Bronchial epithelial cell (primary cell): Measurements from ENCODE around the gene CCDC180. TPM values are rescaled to one million over a fixed set of nuclear protein-coding genes. Genes with fewer than 3 reads are reported as not detected.

Source experiments
- DNase-seq: peaks from one replicate; pipeline ENCODE4 v3.0.0-alpha.2; 2010; ENCODE audit warnings: low read depth
- FAIRE-seq: peaks from 2 replicates; lab custom pipeline; 2011; peaks lifted over from hg19 to GRCh38; lab: Jason Lieb, UNC
- H3K27me3 ChIP-seq: 2 replicates; pipeline ENCODE4 v1.5.1; 2011; ENCODE audit warnings: low read length; ENCODE audit not compliant: control insufficient read depth, insufficient read depth
- H3K36me3 ChIP-seq: 2 replicates; pipeline ENCODE4 v1.5.1; 2011; ENCODE audit warnings: low read length; ENCODE audit not compliant: control insufficient read depth, insufficient read depth
- H3K4me3 ChIP-seq: 2 replicates; pipeline ENCODE4 v1.5.1; 2011; ENCODE audit warnings: mild to moderate bottlenecking, low read depth, low read length, control low read depth
- total RNA-seq: library from RNA; depleted of rRNA; stranded (reverse); fragments of >200 nt; gene quantifications from 2 replicates; pipeline ENCODE4 v1.2.1, GENCODE V29; 2014
- TF ChIP-seq, protein P1 (sequence below): IDR thresholded peaks from 2 replicates; pipeline ENCODE4 v1.5.1; 2011; ENCODE audit warnings: mild to moderate bottlenecking, moderate library complexity, low read length, control low read depth, inconsistent platforms; ENCODE audit not compliant: insufficient read depth, severe bottlenecking

The CCDC180 gene
- total RNA-seq, 1 donor from 2014 or later = under 0.01 TPM

DNA sequence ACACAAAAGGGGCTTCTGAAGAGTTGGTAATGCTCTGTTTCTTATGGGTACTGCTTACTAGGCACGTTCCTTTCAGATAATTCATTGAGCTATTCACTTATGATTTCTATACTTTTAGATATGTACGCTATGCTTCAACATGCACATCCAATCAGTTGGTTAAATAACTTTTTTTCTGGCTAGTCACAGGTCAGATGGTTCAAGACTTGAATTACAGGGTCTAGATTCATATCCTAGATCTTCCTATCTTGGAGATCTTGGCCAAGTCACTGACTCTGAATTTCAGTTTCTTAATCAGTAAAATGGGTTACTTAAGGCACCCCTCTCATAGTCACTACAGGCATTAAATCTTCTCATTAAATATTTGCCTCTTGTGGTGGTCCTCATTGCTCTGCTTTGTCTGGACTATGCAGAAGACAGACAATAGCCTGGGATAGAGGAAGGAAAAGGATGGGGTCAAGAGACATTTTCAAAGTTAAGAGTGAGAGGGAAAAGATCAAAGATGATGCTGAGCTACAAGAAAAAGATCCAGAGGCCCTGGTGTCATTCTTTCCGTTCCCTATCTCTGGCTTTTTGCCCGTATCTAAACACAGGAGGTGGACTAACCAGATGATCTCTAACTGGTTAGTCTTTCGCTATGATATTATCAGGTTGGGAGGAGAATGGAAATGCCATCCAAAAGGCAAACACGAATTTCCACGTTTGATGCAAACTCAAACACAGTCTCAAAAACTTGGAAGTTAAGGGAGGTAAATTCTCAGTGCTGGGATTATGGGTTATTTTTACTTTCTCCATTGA is 1.8 kb upstream of the CCDC180 start:
- FAIRE-seq (no peak), DNase-seq (no peak)
- Histone ChIP-seq H3K4me3 (no peak overlapping the region), H3K36me3 (no peaks in the 10 kb centered on the region), H3K27me3 (peaks cover 6% of the 10 kb centered on the region)
- TF ChIP-seq, protein P1, sequence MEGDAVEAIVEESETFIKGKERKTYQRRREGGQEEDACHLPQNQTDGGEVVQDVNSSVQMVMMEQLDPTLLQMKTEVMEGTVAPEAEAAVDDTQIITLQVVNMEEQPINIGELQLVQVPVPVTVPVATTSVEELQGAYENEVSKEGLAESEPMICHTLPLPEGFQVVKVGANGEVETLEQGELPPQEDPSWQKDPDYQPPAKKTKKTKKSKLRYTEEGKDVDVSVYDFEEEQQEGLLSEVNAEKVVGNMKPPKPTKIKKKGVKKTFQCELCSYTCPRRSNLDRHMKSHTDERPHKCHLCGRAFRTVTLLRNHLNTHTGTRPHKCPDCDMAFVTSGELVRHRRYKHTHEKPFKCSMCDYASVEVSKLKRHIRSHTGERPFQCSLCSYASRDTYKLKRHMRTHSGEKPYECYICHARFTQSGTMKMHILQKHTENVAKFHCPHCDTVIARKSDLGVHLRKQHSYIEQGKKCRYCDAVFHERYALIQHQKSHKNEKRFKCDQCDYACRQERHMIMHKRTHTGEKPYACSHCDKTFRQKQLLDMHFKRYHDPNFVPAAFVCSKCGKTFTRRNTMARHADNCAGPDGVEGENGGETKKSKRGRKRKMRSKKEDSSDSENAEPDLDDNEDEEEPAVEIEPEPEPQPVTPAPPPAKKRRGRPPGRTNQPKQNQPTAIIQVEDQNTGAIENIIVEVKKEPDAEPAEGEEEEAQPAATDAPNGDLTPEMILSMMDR = no peak

DNA sequence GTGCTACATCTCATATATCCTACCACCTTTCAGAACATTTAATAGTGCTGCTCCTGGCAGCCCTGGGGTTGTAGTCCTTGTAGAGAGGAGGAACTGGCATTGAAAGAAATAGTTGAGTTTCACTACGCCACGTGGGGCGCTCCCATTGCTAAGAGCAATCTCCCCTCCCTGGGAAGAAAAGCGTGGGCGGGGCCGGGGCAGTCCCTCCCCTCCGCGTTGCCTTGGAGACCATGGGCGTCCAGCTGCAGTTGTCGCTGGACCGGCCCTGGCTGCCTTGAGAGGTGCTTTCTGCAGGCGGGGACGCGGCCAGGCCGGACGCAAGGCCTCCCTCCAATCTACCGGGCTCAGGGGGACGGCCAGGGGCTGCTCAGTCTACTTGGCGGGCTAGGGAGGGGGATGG is 368 bp upstream of the CCDC180 start:
- TF ChIP-seq, protein P1 = no peak
- H3K4me3 ChIP-seq = no peak overlapping the region
- FAIRE-seq = no peak
- H3K36me3 ChIP-seq = no peaks in the 10 kb centered on the region
- peak; percentile 21 for DNase-seq
- peaks cover 6% of the 10 kb centered on the region for H3K27me3 ChIP-seq

DNA sequence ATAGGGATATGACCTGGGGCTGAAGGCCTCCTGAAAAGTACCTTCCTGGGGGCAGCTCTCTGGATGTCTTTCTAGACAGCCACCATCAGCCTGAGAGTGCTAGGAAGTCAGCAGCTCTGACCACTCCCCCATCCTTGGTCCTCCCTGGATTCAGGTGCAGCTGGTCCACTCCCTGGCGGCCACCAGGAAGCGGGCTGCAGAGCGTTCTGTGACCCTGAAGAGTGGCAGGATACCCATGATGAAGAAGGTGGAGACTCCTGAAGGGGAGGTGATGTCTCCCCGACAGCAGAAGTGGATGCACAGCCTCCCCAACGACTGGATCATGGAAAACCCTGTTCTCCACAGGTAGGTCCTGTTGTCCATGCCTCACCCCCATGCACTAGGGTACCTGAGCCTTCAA is 1.8 kb downstream of the CCDC180 start:
- DNase-seq (no peak), FAIRE-seq (peak; percentile 77)
- Histone ChIP-seq H3K4me3 (no peak overlapping the region), H3K27me3 (peaks cover 6% of the 10 kb centered on the region), H3K36me3 (no peaks in the 10 kb centered on the region)
- TF ChIP-seq, protein P1 = no peak

- DNase-seq = no peak
- TF ChIP-seq, protein P1 = no peak
- Histone ChIP-seq H3K4me3 (no peak overlapping the region), H3K36me3 (no peaks in the 10 kb centered on the region), H3K27me3 (peaks cover 6% of the 10 kb centered on the region)
- FAIRE-seq = no peak
These were observed 2.6 kb downstream of the CCDC180 start for GRCh38 chr9:97310023-97310422.

DNA sequence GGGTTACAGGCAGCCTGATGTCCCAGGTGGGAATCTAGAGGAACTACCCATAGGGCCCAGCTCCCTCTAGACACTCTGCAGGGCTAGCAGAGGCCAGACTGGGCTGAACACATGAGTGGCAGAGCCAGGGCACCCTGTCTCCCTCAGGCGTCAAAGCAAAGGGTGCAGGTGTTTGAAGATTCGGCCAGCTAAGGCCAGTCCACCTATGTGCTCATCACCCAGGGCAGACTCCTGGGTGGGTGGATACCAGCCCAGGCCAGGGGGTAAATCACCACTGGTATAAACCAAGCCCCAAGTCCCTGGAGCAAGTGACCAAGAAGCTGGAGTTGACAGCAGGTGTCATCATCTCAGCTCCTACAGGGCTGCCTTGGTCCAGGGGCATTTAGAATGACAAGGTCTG is 3.4 kb downstream of the CCDC180 start:
- FAIRE-seq = no peak
- Histone ChIP-seq H3K27me3 (peaks cover 6% of the 10 kb centered on the region), H3K36me3 (no peaks in the 10 kb centered on the region), H3K4me3 (no peak overlapping the region)
- TF ChIP-seq, protein P1 = no peak
- no peak for DNase-seq
